Thyroid gland (tissue), 4 donors: Measurements from ENCODE around the gene VWA2.

Experiments used
- CTCF ChIP-seq, 6 experiments: fragments of 200-600 bp in 3 of 6; fragments of 450-650 bp in 3 of 6; sonication (generic) in 3 of 6; IDR thresholded peaks; one replicate each; pipeline ENCODE4 v1.5.1; 2016 to 2019; ENCODE audit warnings: antibody characterized with exemption in 6 of 6, mild to moderate bottlenecking in 2 of 6, inconsistent platforms in 1 of 6, moderate library complexity in 1 of 6
- POLR2A ChIP-seq, 2 donors: fragments of 450-650 bp; IDR thresholded peaks; one replicate each; pipeline ENCODE4 v1.6.1; 2017; ENCODE audit warnings: antibody characterized with exemption in 2 of 2, mild to moderate bottlenecking in 2 of 2, moderate library complexity in 1 of 2

DNA sequence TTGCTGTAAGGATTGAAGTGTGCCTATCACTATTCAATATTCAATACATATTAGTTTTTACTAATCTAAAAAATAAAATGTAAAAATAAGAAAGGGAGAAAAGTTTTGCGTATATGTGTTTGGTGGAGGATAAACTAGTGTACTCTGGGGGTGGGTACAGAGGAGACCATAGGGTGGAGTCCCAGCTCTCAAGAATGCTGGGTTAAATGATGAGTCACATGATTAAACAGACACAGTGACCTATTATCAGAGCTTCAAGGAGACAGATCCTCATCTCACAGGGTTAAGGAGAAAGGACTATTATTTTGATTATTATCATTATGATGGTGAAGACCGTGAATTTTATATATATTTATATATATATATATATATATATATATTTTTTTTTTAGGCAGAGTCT, 87.7 kb downstream of the VWA2 start:
- TF ChIP-seq CTCF (IDR thresholded peaks at IDR 0.05) (no peak), POLR2A (IDR thresholded peaks at IDR 0.05) (no peak)
